ENCODE results near the gene KMT2C.
"Not testable (repeated sequence)": the region's sequence is repeated elsewhere in the genome, so short reads cannot be mapped to it uniquely, and the experiment has no call there.

Gene KMT2C

GRCh38 chr7:152430854-152431253 is 4.9 kb downstream of the KMT2C start:
- H3K9me3 ChIP-seq = no peaks in the 10 kb centered on the region
- no peak overlapping the region for H3K4me3 ChIP-seq (ENCODE audit: low read depth, low read length)
- H3K36me3 ChIP-seq = no peaks in the 10 kb centered on the region
- no peak for TF ChIP-seq CTCF (IDR thresholded peaks at IDR 0.05; ENCODE audit: low read depth, low read length)
- no peaks in the 10 kb centered on the region for H3K4me1 ChIP-seq
- DNase-seq = no peak
- no peaks in the 10 kb centered on the region for H3K27me3 ChIP-seq

- DNase-seq; H3K27me3 ChIP-seq; H3K4me3 ChIP-seq (ENCODE audit: low read depth, low read length); H3K4me1 ChIP-seq; H3K36me3 ChIP-seq; H3K9me3 ChIP-seq: not testable (repeated sequence)
These were observed 5.7 kb downstream of the KMT2C start for GRCh38 chr7:152430118-152430517.

- H3K4me1 ChIP-seq = no peaks in the 10 kb centered on the region
- DNase-seq = no peak
- TF ChIP-seq CTCF (IDR thresholded peaks at IDR 0.05; ENCODE audit: low read depth, low read length) = no peak
- H3K27me3 ChIP-seq = no peaks in the 10 kb centered on the region
- no peak overlapping the region for H3K4me3 ChIP-seq (ENCODE audit: low read depth, low read length)
- H3K36me3 ChIP-seq = peaks cover 4% of the 10 kb centered on the region
- peaks cover 3% of the 10 kb centered on the region; the same call in 1 of the 2 replicates for H3K9me3 ChIP-seq
These were observed 11.3 kb downstream of the KMT2C start for GRCh38 chr7:152424348-152425108.

GRCh38 chr7:152423991-152424347 is 11.8 kb downstream of the KMT2C start:
- H3K4me1 ChIP-seq = no peaks in the 10 kb centered on the region
- no peak for DNase-seq
- peaks cover 3% of the 10 kb centered on the region; the same call in 1 of the 2 replicates for H3K9me3 ChIP-seq
- peaks cover 4% of the 10 kb centered on the region for H3K36me3 ChIP-seq
- no peak for TF ChIP-seq CTCF (IDR thresholded peaks at IDR 0.05; ENCODE audit: low read depth, low read length)
- H3K27me3 ChIP-seq = no peaks in the 10 kb centered on the region
- H3K4me3 ChIP-seq (ENCODE audit: low read depth, low read length) = no peak overlapping the region

GRCh38 chr7:152423171-152423570 is 12.6 kb downstream of the KMT2C start:
- not testable (repeated sequence) for H3K9me3 ChIP-seq; H3K27me3 ChIP-seq; H3K4me1 ChIP-seq; H3K36me3 ChIP-seq; DNase-seq; H3K4me3 ChIP-seq (ENCODE audit: low read depth, low read length)

- H3K4me3 ChIP-seq (ENCODE audit: low read depth, low read length); DNase-seq; H3K27me3 ChIP-seq; H3K4me1 ChIP-seq; H3K36me3 ChIP-seq; H3K9me3 ChIP-seq: not testable (repeated sequence)
These were observed 14.9 kb downstream of the KMT2C start for GRCh38 chr7:152420950-152421349.

- Histone ChIP-seq H3K4me1 (no peaks in the 10 kb centered on the region), H3K27me3 (no peaks in the 10 kb centered on the region), H3K36me3 (no peaks in the 10 kb centered on the region; the same call in 1 of the 2 replicates), H3K4me3 (ENCODE audit: low read depth, low read length) (no peak overlapping the region), H3K9me3 (peaks cover 3% of the 10 kb centered on the region; the same call in 1 of the 2 replicates)
- no peak for TF ChIP-seq CTCF (IDR thresholded peaks at IDR 0.05; ENCODE audit: low read depth, low read length)
- no peak for DNase-seq
These were observed 16.1 kb downstream of the KMT2C start for GRCh38 chr7:152419473-152420429.
